ENCODE measurements around the gene DNAJC21. TPM values are rescaled to one million over a fixed set of nuclear protein-coding genes. Genes with fewer than 3 reads are reported as not detected.

The DNAJC21 gene
- total RNA-seq: 41.9 and 42.7 TPM in 2 replicates

GRCh38 chr5:34929134-34929719 is at the start of gene DNAJC21:
DNAJC21 (plus strand) TSS chr5:34929559; CDS start chr5:34929820, 261 bp downstream.

GRCh38 chr5:34915139-34915855 is 14.1 kb upstream of the DNAJC21 start, which contains the start of the genes BRIX1 and RAD1:
BRIX1 (plus strand) TSS chr5:34915711; CDS start chr5:34915739, 28 bp downstream.
RAD1 (minus strand) TSS chr5:34915504; CDS start chr5:34914892, 612 bp downstream.

Other genes starting within 250 kb of the DNAJC21 start
- 0.16 and 0.52 TPM in 2 replicates for gene TTC23L, start 90.4 kb upstream of the DNAJC21 start, total RNA-seq
- 31.7 and 33.4 TPM in 2 replicates for gene RAD1, start 14.1 kb upstream of the DNAJC21 start, total RNA-seq
- gene BRIX1, start 13.8 kb upstream of the DNAJC21 start, total RNA-seq: 15.2 and 21.4 TPM in 2 replicates
- not detected in 2 replicates for gene AGXT2, start 118.4 kb downstream of the DNAJC21 start, total RNA-seq

Measured in bronchial smooth muscle cell (primary cell).